HCT116 (cell line): ENCODE data around the gene COX8A. TPM values are rescaled to one million over a fixed set of nuclear protein-coding genes. Genes with fewer than 3 reads are reported as not detected.

Source experiments
- ATAC-seq: fragments of 200-7000 bp; cut with Tn5 transposase; 2 replicates; pipeline ENCODE4 v1.9.1; 2020; ENCODE audit warnings: mild to moderate bottlenecking, moderate library complexity
- BruUV-seq: library from RNA; stranded (reverse); fragments of 400-500 nt; replicated peaks from 2 replicates; lab custom pipeline; 2021; lab: Mats Ljungman, UMichigan
- CTCF ChIA-PET: fragments of 300-600 bp; sonication (Branson Sonifier 250); formaldehyde crosslinking; loops from one replicate; lab custom pipeline; 2021; ENCODE audit warnings: antibody characterized with exemption; lab: Charles Lee
- POLR2A ChIA-PET: fragments of 300-600, 350-600 bp; sonication (Branson Sonifier 250); formaldehyde crosslinking; loops from one replicate; lab custom pipeline; 2021; ENCODE audit warnings: antibody characterized with exemption; lab: Charles Lee
- RAD21 ChIA-PET, 2 experiments: fragments of 300-600 bp; sonication (Branson Sonifier 250); formaldehyde crosslinking; loops; one replicate each; lab custom pipeline; 2023; ENCODE audit warnings: low total read pairs in 2 of 2; ENCODE audit not compliant: uncharacterized antibody in 2 of 2, unreplicated experiment in 2 of 2, low non-redundant PET in 1 of 2; lab: Charles Lee
- DNase-seq: peaks from one replicate; pipeline ENCODE4 v3.0.0-alpha.2; 2010; ENCODE audit warnings: low read depth, low spot score
- H2AFZ ChIP-seq: fragments of 200-600 bp; shearing (Covaris generic), sonication (generic); 2 replicates; pipeline ENCODE4 v1.6.1; 2017; ENCODE audit warnings: low read depth, mixed run types, mixed read lengths, antibody characterized with exemption, low read length; ENCODE audit not compliant: poor library complexity, severe bottlenecking
- H3K27ac ChIP-seq: 2 replicates; pipeline ENCODE4 v1.5.1; 2012; ENCODE audit warnings: low read depth, low read length
- H3K27me3 ChIP-seq: fragments of 200-600 bp; sonication (generic); 2 replicates; pipeline ENCODE4 v1.6.1; 2016; ENCODE audit warnings: mixed run types, low read length, mixed read lengths; ENCODE audit not compliant: insufficient read depth
- H3K36me3 ChIP-seq, 2 experiments: fragments of 200-500 bp in 1 of 2; fragments of 200-600 bp in 1 of 2; sonication (Bioruptor generic) in 1 of 2; sonication (generic) in 1 of 2; 2 replicates each; pipeline versions ENCODE4 v1.5.1 to v1.6.1; 2014 to 2016; ENCODE audit warnings: low read length in 2 of 2, inconsistent platforms in 1 of 2, mixed read lengths in 1 of 2, mixed run types in 1 of 2; ENCODE audit not compliant: insufficient read depth in 2 of 2, control insufficient read depth in 1 of 2
- H3K4me1 ChIP-seq, 2 experiments: fragments of 200-600 bp in 1 of 2; sonication (generic) in 1 of 2; 2 replicates each; pipeline versions ENCODE4 v1.5.1 to v1.6.1; 2012 to 2017; ENCODE audit warnings: low read length in 2 of 2, inconsistent platforms in 1 of 2, mild to moderate bottlenecking in 1 of 2, mixed read lengths in 1 of 2, mixed run types in 1 of 2, moderate library complexity in 1 of 2; ENCODE audit not compliant: insufficient read depth in 2 of 2, control insufficient read depth in 1 of 2
- H3K4me2 ChIP-seq: fragments of 200-600 bp; sonication (generic); 2 replicates; pipeline ENCODE4 v1.6.1; 2017; ENCODE audit warnings: mixed run types, low read length, mixed read lengths
- H3K4me3 ChIP-seq, 2 experiments: fragments of 200-600 bp in 1 of 2; sonication (generic) in 1 of 2; replicated peaks in 1 of 2; 2 replicates each; pipeline ENCODE4 v1.5.1; 2011 to 2016; ENCODE audit warnings: low read length in 2 of 2, control low read depth in 1 of 2, low read depth in 1 of 2, mild to moderate bottlenecking in 1 of 2, mixed read lengths in 1 of 2, mixed run types in 1 of 2
- H3K79me2 ChIP-seq: fragments of 200-600 bp; sonication (generic); 2 replicates; pipeline ENCODE4 v1.6.1; 2017; ENCODE audit warnings: mild to moderate bottlenecking, mixed run types, low read length, moderate library complexity, mixed read lengths; ENCODE audit not compliant: insufficient read depth
- H3K9ac ChIP-seq: fragments of 200-600 bp; sonication (generic); 2 replicates; pipeline ENCODE4 v1.6.1; 2016; ENCODE audit warnings: low read length, mixed read lengths
- H3K9me2 ChIP-seq: fragments of 200-600 bp; sonication (generic), shearing (Covaris generic); 2 replicates; pipeline ENCODE4 v1.6.1; 2017; ENCODE audit warnings: mixed run types, mild to moderate bottlenecking, moderate library complexity; ENCODE audit not compliant: insufficient read depth
- H3K9me3 ChIP-seq, 2 experiments: fragments of 200-500 bp in 1 of 2; fragments of 200-600 bp in 1 of 2; sonication (Bioruptor generic) in 1 of 2; sonication (generic) in 1 of 2; 2 replicates each; pipeline ENCODE4 v1.6.1; 2014 to 2017; ENCODE audit warnings: low read length in 2 of 2, mixed read lengths in 2 of 2, inconsistent platforms in 1 of 2, low read depth in 1 of 2, mild to moderate bottlenecking in 1 of 2, mixed run types in 1 of 2, moderate library complexity in 1 of 2; ENCODE audit not compliant: control insufficient read depth in 1 of 2, insufficient read depth in 1 of 2
- H4K20me1 ChIP-seq: fragments of 200-600 bp; sonication (generic), shearing (Covaris generic); 2 replicates; pipeline ENCODE4 v1.6.1; 2017; ENCODE audit warnings: mixed run types, mild to moderate bottlenecking, moderate library complexity; ENCODE audit not compliant: insufficient read depth
- ATF3 ChIP-seq: IDR thresholded peaks from 2 replicates; pipeline ENCODE4 v1.6.1; 2012
- CBX3 ChIP-seq: IDR thresholded peaks from 2 replicates; pipeline ENCODE4 v1.6.1; 2012; ENCODE audit warnings: low read depth
- CEBPB ChIP-seq: IDR thresholded peaks from 2 replicates; pipeline ENCODE4 v1.6.1; 2012; ENCODE audit warnings: low read depth
- CTCF ChIP-seq, 3 experiments: fragments of 200-600 bp in 1 of 3; sonication (generic) in 1 of 3; IDR thresholded peaks in 2 of 3; conservative IDR thresholded peaks in 1 of 3; 2 replicates each; pipeline ENCODE4 v1.5.1; 2012 to 2017; ENCODE audit warnings: low read depth in 2 of 3, low read length in 2 of 3, antibody characterized with exemption in 1 of 3, borderline replicate concordance in 1 of 3, control low read depth in 1 of 3, mild to moderate bottlenecking in 1 of 3, mixed read lengths in 1 of 3, mixed run types in 1 of 3, moderate library complexity in 1 of 3; ENCODE audit not compliant: insufficient read depth in 1 of 3
- EGR1 ChIP-seq: IDR thresholded peaks from 2 replicates; pipeline ENCODE4 v1.6.1; 2012; ENCODE audit warnings: low read depth
- ELF1 ChIP-seq: IDR thresholded peaks from 2 replicates; pipeline ENCODE4 v1.6.1; 2012; ENCODE audit warnings: low read depth, borderline replicate concordance
- EZH2 ChIP-seq: fragments of 200-600 bp; sonication (generic); IDR thresholded peaks from 2 replicates; pipeline ENCODE4 v1.6.1; 2017; ENCODE audit warnings: antibody characterized with exemption, mixed run types
- EZH2phosphoT487 ChIP-seq: fragments of 200-600 bp; IDR thresholded peaks from 2 replicates; pipeline ENCODE4 v1.6.1; 2018; ENCODE audit warnings: antibody characterized with exemption, borderline replicate concordance
- FOSL1 ChIP-seq: IDR thresholded peaks from 2 replicates; pipeline ENCODE4 v1.6.1; 2012; ENCODE audit warnings: low read depth
- JUND ChIP-seq: IDR thresholded peaks from 2 replicates; pipeline ENCODE4 v1.6.1; 2012
- POLR2AphosphoS5 ChIP-seq: IDR thresholded peaks from 2 replicates; pipeline ENCODE4 v1.6.1; 2011; ENCODE audit warnings: mild to moderate bottlenecking, low read depth, low read length, moderate library complexity
- SIN3A ChIP-seq: IDR thresholded peaks from 2 replicates; pipeline ENCODE4 v1.6.1; 2012; ENCODE audit warnings: low read depth
- SP1 ChIP-seq: IDR thresholded peaks from 2 replicates; pipeline ENCODE4 v1.6.1; 2012; ENCODE audit warnings: low read depth
- SRF ChIP-seq: IDR thresholded peaks from 2 replicates; pipeline ENCODE4 v1.6.1; 2012; ENCODE audit warnings: low read depth
- TCF7L2 ChIP-seq: IDR thresholded peaks from 2 replicates; pipeline ENCODE4 v1.7.0; 2011; ENCODE audit warnings: borderline replicate concordance, inconsistent platforms; ENCODE audit not compliant: insufficient read depth, insufficient read length; ENCODE audit errors: extremely low read depth
- ZBTB33 ChIP-seq: IDR thresholded peaks from 2 replicates; pipeline ENCODE4 v1.6.1; 2011; ENCODE audit warnings: mild to moderate bottlenecking, low read length, moderate library complexity; ENCODE audit not compliant: insufficient replicate concordance; ENCODE audit errors: extremely low read depth
- ZFX ChIP-seq: fragments of 450-650 bp; IDR thresholded peaks from 2 replicates; pipeline ENCODE4 v1.6.1; 2017
- ZNF274 ChIP-seq: fragments of 200-500 bp; sonication (Bioruptor generic); IDR thresholded peaks from 2 replicates; pipeline ENCODE4 v1.6.1; 2014; ENCODE audit warnings: mild to moderate bottlenecking, low read depth, low read length, inconsistent platforms
- intact Hi-C: fragments of 100-400 bp; cut with micrococcal nuclease; formaldehyde crosslinking; loops from 2 replicates; pipeline ENCODE4 v1.10.0; 2022
- total RNA-seq: library from RNA; stranded (reverse); gene quantifications from one replicate; pipeline ENCODE4 v1.2.1, GENCODE V29; 2021; ENCODE audit not compliant: unreplicated experiment
- TF ChIP-seq, protein P1 (sequence below): IDR thresholded peaks from 2 replicates; pipeline ENCODE4 v1.6.1; 2012; ENCODE audit warnings: low read depth

Gene COX8A
- total RNA-seq, 1 experiment from 2014 or later, result 536 TPM

GRCh38 chr11:64019106-64020037, 45.0 kb downstream of the COX8A start:
- ChIA-PET POLR2A (interaction anchor here (0.6 kb wide), 1 partner anchor 42 kb away, joined by 3 read pairs; no protein-coding TSS in a partner anchor), CTCF (no interaction called here)

More at GRCh38 chr11:64019106-64020037, 45.0 kb downstream of the COX8A start:
- Histone ChIP-seq H3K79me2 (no peaks in the 10 kb centered on the region), H3K9me3 (no peaks in the 10 kb centered on the region), H3K4me3 (no peak overlapping the region), H3K36me3 (no peaks in the 10 kb centered on the region), H3K4me1 (no peaks in the 10 kb centered on the region), H4K20me1 (no peaks in the 10 kb centered on the region), H3K9ac (no peak overlapping the region), H3K27ac (no peak overlapping the region), H3K9me2 (no peaks in the 10 kb centered on the region), H3K4me2 (no peak overlapping the region), H3K27me3 (no peaks in the 10 kb centered on the region), H2AFZ (no peak overlapping the region)
- BruUV-seq, result no TSS peak
- TF ChIP-seq CTCF (IDR thresholded peaks at IDR 0.05 in 2 of 3, conservative IDR thresholded peaks at IDR 0.05 in 1 of 3; ENCODE audit: borderline replicate concordance in 1 of 3, insufficient read depth in 1 of 3, low read depth in 2 of 3, low read length in 2 of 3) (no peak), ZNF274 (no peak), SP1 (no peak), ZFX (no peak), CBX3 (no peak), ELF1 (no peak), EGR1 (no peak), SRF (no peak), TCF7L2 (no peak), EZH2 (no peak), CEBPB (no peak), JUND (no peak), EZH2phosphoT487 (no peak), SIN3A (no peak), ZBTB33 (no peak), ATF3 (no peak), POLR2AphosphoS5 (no peak), FOSL1 (no peak)
- TF ChIP-seq, protein P1, sequence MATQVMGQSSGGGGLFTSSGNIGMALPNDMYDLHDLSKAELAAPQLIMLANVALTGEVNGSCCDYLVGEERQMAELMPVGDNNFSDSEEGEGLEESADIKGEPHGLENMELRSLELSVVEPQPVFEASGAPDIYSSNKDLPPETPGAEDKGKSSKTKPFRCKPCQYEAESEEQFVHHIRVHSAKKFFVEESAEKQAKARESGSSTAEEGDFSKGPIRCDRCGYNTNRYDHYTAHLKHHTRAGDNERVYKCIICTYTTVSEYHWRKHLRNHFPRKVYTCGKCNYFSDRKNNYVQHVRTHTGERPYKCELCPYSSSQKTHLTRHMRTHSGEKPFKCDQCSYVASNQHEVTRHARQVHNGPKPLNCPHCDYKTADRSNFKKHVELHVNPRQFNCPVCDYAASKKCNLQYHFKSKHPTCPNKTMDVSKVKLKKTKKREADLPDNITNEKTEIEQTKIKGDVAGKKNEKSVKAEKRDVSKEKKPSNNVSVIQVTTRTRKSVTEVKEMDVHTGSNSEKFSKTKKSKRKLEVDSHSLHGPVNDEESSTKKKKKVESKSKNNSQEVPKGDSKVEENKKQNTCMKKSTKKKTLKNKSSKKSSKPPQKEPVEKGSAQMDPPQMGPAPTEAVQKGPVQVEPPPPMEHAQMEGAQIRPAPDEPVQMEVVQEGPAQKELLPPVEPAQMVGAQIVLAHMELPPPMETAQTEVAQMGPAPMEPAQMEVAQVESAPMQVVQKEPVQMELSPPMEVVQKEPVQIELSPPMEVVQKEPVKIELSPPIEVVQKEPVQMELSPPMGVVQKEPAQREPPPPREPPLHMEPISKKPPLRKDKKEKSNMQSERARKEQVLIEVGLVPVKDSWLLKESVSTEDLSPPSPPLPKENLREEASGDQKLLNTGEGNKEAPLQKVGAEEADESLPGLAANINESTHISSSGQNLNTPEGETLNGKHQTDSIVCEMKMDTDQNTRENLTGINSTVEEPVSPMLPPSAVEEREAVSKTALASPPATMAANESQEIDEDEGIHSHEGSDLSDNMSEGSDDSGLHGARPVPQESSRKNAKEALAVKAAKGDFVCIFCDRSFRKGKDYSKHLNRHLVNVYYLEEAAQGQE, result no peak
- RAD21 ChIA-PET, result no interaction called here
- intact Hi-C loops, result no loop called here
- no peak for DNase-seq
- ATAC-seq, result no peak
